MG63 (cell line): Measurements from ENCODE around the gene PHLDB2. TPM values are rescaled to one million over a fixed set of nuclear protein-coding genes. Genes with fewer than 3 reads are reported as not detected.

ENCODE experiments used
- DNase-seq: peaks from one replicate; pipeline ENCODE4 v3.0.0-alpha.2; 2020
- H3K27me3 ChIP-seq: fragments of 250-450 bp; sonication (Bioruptor Pico); 2 replicates; pipeline ENCODE4 v1.5.1; 2020; ENCODE audit warnings: mild to moderate bottlenecking, moderate library complexity
- H3K36me3 ChIP-seq: fragments of 250-450 bp; sonication (Bioruptor Pico); 2 replicates; pipeline ENCODE4 v1.5.1; 2020; ENCODE audit warnings: mild to moderate bottlenecking, moderate library complexity
- H3K4me3 ChIP-seq: fragments of 250-450 bp; sonication (Bioruptor Pico); 2 replicates; pipeline ENCODE4 v1.5.1; 2020; ENCODE audit warnings: mild to moderate bottlenecking, moderate library complexity
- H3K9me3 ChIP-seq: fragments of 250-450 bp; sonication (Bioruptor Pico); 2 replicates; pipeline ENCODE4 v1.5.1; 2020; ENCODE audit warnings: mild to moderate bottlenecking, moderate library complexity
- total RNA-seq: library from RNA; depleted of rRNA; stranded (reverse); fragments of >200 nt; shearing (Covaris generic); gene quantifications from 2 replicates; pipeline ENCODE4 v1.2.3, GENCODE V29; 2014; ENCODE audit warnings: low replicate concordance

PHLDB2 gene
- total RNA-seq, 1 experiment from 2014 or later = 65.4 TPM

DNA sequence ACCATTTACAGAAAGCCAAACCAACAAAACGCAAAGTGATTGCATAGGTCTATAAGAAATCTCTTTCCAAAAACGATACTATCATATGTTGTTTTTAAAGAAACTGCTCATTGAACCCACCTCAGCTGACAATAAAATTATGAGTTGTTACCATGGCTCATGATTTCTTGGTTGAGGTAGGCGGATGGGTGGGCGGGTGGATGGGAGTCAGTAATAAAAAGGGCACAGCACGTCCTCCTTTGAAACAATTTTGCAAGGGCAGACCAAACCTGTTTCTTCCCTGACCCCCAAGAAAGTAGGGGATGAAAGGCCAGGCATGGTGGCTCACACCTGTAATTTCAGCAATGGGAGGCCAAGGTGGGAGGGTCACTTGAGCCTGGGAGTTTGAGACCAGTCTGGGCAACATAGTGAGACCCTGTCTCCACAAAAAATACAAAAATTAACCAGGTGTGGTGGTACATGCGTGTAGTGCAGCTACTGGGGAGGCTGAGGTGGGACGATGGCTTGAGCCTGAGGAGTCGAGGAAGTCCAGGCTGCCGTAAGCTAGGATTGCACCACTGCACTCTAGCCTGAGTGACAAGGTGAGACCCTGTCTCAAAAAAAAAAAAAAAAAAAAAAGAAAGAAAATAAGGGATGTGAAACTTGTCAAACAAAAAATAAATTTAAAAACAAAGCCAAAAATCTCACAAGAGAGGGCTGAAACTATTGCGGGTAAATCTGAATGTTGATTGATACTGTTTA lies 121.8 kb downstream of the PHLDB2 start:
- no peak for DNase-seq
- peaks cover 11% of the 10 kb centered on the region for H3K36me3 ChIP-seq
- H3K27me3 ChIP-seq = no peaks in the 10 kb centered on the region
- no peaks in the 10 kb centered on the region for H3K9me3 ChIP-seq
- H3K4me3 ChIP-seq = no peak overlapping the region

DNA sequence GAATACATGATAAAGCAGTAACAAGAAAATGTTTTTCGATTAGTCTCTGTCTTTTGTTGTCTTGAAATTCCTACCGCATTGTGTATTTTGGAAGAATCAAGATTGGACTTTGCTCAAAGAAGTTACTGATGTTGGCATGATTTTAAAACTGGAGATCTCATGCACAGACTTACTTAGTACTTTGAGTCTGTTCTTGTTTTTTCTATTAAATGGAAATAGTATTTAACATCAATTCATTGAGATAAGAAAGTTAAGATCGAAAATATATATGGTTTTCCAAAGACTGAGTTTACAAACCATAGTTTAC lies 122.3 kb downstream of the PHLDB2 start:
- Histone ChIP-seq H3K4me3 (no peak overlapping the region), H3K36me3 (peaks cover 11% of the 10 kb centered on the region)

DNA sequence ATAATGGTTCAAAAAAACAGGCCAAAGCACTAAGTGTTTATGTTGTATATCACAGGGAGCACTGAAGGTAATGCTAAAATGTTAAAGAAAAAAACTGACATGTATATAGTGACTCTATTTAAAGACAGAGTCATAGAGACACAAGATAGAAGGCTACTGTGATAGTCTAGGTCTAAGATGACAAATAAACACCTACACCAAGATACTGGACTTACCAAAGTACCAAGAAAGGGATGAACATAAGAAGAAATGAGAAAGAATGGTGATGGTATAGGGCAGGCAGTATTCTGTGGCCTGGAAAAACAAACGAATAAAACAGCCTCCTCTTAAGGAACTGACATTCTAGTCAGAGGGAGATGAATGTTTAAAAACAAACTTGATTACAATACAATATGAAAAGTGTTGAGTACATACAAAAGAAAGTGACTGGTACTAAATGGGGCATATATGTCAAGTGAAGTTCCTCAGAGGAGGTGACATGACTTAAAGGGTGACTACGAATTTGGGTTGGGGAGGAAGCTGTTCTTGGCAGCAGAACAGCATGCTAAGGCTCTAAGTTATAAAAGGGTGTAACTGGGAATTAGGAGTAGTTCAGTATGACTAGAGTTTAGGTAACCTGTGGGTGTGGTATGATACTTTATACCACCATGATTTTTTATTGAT lies 125.7 kb downstream of the PHLDB2 start:
- no peak for DNase-seq
- no peak overlapping the region for H3K4me3 ChIP-seq
- peaks cover 38% of the 10 kb centered on the region for H3K36me3 ChIP-seq
- no peaks in the 10 kb centered on the region for H3K9me3 ChIP-seq
- H3K27me3 ChIP-seq = no peaks in the 10 kb centered on the region

More for the DNA sequence above, 122.3 kb downstream of the PHLDB2 start:
- no peak for DNase-seq
- no peaks in the 10 kb centered on the region for H3K9me3 ChIP-seq
- H3K27me3 ChIP-seq = no peaks in the 10 kb centered on the region

DNA sequence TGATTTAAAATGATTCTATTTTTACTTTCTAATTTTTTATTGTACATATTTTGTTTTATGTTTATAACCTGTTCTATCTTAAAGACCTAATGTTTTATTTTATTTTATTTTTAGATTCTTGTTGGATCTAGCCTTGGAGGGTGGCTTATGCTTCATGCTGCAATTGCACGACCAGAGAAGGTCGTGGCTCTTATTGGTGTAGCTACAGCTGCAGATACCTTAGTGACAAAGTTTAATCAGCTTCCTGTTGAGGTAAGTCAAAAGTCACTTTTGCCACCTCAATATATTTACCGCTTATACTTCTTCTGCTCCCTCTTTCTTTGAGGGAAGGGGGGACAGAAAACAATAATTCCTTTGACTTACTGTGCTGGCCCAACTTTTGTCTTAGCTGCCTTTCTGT lies 127.7 kb downstream of the PHLDB2 start:
- no peaks in the 10 kb centered on the region for H3K9me3 ChIP-seq
- DNase-seq = no peak
- H3K4me3 ChIP-seq = no peak overlapping the region
- peaks cover 46% of the 10 kb centered on the region for H3K36me3 ChIP-seq
- H3K27me3 ChIP-seq = no peaks in the 10 kb centered on the region

DNA sequence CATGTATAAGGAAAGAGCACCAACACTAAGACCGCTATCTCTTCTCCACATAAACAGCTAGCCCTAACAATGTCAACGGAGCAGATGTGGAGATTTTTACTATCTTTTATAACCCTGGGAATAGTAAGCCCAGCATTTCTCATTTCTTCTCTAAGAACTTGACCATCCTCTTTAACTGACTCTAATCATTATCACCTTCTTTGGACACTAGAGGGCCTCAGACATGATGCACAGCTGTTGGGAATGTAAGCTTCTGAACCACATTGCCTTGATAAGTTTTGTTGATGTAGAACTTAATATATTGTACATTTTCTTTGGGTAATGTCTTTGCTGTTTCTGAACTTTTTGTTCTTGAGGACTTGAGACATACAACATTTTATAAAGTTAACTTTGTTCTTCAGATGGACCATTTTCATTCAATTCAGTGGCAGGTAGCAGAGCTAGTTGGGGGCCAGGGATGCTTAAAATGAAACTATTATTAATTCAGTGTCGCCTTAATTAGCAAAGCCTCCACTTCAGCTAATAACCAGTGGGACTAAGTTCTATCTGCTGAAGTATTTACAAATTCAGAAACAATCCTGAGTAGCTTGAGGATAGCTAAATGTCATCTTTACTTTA lies 130.1 kb downstream of the PHLDB2 start:
- Histone ChIP-seq H3K9me3 (no peaks in the 10 kb centered on the region), H3K27me3 (no peaks in the 10 kb centered on the region), H3K4me3 (no peak overlapping the region), H3K36me3 (peaks cover 40% of the 10 kb centered on the region)
- DNase-seq = no peak

DNA sequence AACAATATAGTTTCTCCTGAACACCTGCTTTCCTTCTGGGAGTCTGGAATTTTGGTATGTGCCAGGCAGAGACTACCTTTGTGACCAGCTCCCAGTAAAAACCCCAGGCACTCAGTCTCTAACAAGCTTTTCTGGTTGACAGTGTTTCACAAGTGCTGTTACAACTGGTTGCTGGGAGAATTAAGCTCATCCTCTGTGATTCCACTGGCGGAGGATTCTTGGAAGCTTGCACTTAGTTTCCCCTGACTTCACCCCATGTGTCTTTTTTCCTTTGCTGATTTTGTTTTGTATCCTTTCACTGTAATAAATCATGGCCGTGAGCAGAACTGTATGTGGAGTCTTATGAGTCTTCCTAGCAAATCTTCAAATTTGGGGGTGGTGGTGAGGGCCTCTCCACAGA lies 134.0 kb downstream of the PHLDB2 start:
- Histone ChIP-seq H3K27me3 (no peaks in the 10 kb centered on the region), H3K36me3 (peaks cover 20% of the 10 kb centered on the region), H3K4me3 (no peak overlapping the region), H3K9me3 (no peaks in the 10 kb centered on the region)
- no peak for DNase-seq

DNA sequence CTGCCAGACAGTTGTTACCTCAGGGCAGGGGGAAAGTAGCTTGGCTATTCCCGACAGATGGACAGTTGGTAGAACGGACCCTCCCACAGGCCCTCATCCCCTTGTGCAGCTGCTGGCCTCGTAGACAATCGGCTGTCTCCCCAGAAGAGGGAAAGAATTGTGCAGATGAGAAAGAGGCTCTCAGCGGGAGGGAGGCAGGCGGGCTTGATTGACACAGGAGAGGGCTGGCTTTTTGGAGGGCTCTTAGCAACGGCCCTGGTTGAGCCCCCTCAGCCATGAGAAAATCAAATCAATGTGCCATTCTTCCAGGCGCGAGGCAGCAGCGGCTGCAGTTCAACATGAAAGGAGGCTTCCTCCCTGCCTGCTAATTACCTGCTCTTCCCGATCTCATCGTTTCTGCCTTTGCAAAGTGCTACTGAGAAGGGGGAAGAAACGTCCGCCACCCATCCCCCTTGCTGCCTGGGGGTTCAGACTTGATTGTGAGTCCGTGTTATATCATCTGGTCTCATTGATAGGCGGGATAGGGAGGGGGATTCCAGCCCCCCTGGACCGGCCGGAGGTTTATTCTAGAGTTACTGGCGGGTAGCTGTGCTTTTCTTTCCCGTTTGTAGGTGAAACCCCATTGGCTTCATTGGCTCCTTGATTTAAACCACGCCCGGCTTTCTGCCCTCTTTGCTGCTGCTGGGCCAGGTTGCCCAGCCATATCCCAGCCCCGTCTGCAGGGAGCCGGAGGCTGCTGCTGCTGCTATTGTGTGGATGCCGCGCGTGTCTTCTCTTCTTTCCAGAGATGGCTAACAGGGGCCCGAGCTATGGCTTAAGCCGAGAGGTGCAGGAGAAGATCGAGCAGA lies 139.8 kb downstream of the PHLDB2 start, which contains the start of gene TAGLN3:
Gene TAGLN3 (plus strand): TSS at position 287 of the 848 bp plus-strand sequence. CDS start 501 bp downstream, at position 788.
- Histone ChIP-seq H3K27me3 (no peaks in the 10 kb centered on the region), H3K36me3 (no peaks in the 10 kb centered on the region), H3K4me3 (no peak within 1 kb of the TSS), H3K9me3 (no peaks in the 10 kb centered on the region)
- no peak for DNase-seq

DNA sequence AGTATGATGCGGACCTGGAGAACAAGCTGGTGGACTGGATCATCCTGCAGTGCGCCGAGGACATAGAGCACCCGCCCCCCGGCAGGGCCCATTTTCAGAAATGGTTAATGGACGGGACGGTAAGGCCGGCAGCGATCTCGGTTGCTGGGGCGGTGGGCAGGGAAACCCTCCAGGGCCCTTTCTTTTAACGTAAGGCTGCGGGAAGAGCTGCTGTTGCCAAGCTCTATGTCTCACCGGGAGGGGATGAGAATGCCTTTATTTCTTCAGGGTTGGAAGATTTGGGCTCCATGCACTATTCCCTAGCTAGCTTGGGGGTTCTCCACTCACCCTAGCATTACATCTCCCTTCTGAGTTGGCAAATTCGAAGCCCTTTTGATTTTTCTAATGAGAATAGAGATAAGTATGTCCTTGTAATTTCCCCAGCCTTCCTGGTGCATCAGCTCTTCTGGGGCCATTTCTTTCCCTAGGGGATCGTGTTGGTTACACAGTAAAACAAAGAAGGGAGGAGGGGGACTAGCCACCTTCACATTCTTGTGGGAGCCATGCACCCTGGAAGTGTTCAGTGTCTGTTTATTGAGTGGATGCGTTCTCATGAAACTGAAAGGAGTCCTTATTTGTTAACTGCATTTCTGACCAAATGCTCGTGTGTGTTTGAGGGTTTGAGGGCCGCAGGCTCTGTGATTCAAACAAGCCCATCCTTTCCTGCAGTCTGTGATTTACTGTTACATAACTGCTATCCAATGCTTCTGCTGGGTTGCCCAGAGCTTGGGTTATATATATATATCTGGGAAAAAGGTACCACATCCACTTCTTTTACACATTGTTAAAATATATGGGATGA lies 140.6 kb downstream of the PHLDB2 start:
- no peak for DNase-seq
- H3K9me3 ChIP-seq = no peaks in the 10 kb centered on the region
- no peaks in the 10 kb centered on the region for H3K36me3 ChIP-seq
- no peak overlapping the region for H3K4me3 ChIP-seq
- H3K27me3 ChIP-seq = no peaks in the 10 kb centered on the region

DNA sequence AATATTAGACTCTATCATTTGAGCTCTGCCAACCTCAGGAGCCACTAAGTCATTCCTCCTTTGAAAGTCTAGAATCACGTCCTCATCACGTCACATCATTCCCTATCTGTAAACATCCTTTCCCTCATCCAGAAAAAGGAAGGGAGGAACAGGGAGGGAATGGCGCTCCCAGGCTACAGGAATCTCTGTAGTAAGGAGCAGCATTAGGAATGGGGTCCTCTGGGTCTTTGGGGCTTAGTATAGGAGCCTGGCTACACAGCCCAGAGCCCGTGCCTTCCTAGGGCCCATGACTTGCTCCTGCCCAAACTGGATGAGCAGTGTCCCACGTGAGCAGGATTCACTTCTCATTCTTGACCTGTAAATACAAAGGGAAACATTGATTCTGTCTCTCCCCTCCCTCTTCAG lies 141.3 kb downstream of the PHLDB2 start:
- no peak overlapping the region for H3K4me3 ChIP-seq
- H3K36me3 ChIP-seq = no peaks in the 10 kb centered on the region
- no peaks in the 10 kb centered on the region for H3K9me3 ChIP-seq
- DNase-seq = no peak
- H3K27me3 ChIP-seq = no peaks in the 10 kb centered on the region

DNA sequence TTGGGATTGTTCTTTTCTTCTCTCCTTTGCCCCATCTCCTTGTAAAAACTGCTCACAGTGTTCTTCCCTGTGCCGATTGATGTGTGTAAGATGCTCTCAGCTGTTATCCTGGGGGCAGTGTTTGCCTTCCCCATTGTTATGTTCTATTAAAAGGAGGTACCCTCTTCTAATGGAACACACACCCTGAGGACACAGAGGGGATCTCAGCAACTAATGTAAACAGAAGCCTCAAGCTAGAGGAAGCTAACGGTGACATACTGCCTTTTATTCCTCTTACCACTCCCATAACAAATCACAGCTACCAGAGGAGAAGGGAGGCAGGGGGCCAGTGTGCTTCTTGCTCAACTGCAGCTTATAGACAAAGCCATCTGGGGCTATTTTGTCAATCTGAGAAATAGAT lies 141.9 kb downstream of the PHLDB2 start:
- no peak for DNase-seq
- no peaks in the 10 kb centered on the region for H3K27me3 ChIP-seq
- no peaks in the 10 kb centered on the region for H3K9me3 ChIP-seq
- no peaks in the 10 kb centered on the region for H3K36me3 ChIP-seq
- H3K4me3 ChIP-seq = no peak overlapping the region

DNA sequence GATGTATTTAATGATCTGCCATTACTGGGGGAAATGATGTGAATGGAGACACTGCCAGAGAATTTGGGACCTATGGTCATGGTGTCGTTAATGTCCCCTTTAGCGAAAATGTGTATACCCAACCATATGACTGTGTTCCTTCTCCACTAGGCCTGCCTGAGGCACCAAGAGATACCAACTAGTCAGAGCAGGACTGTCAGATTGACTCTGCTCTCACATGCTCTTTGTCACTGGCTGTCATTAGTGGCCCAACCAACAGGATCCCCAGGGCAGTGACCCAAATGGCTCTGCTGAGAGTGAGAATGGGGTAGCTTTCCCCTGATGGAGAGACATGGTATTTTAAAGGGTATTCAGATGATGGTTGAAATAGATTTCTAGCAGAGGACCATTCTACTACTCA lies 142.5 kb downstream of the PHLDB2 start:
- Histone ChIP-seq H3K27me3 (no peaks in the 10 kb centered on the region), H3K4me3 (no peak overlapping the region), H3K36me3 (no peaks in the 10 kb centered on the region), H3K9me3 (no peaks in the 10 kb centered on the region)
- DNase-seq = no peak

DNA sequence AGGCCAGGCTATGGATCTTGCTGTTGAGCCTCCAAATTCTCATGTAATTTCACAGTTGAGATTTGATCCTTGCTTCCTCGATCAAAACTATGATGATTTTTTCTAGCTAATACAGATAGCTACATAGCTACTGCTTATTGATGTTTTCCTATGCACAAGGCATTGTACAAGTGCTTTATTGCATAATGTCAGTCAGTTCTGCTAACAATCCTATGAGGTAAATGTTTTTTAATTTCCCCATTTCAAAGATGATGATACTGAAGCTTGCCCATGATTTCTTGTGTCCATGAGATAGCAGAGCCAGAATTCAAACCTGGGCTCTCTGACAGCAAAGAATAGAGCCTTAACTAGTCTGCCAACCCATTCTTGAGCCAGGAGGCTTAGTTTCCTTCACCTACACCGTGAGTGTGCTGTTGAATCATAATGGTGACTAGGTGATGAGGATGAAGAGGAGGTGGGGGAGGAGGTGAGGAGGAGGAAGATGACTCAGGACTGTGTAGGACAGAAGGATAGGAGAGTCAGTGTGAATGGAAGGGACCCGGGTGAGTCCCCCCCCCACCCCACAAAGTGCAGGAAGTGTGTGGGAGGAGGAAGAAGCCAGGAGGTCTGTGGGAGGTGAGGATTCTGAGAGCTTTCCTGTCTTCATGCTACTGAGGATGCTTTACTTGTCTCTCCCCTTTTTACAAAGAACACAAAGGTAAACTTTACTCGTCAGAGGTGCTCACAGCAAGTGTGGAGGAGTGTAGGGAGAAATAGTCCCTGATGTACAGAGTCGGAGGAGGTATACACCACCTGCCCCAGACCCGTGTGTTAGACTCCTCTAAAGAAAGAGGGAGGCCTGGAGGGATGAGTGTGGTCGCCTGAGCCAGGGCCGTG lies 143.3 kb downstream of the PHLDB2 start:
- Histone ChIP-seq H3K36me3 (no peaks in the 10 kb centered on the region), H3K9me3 (no peaks in the 10 kb centered on the region), H3K4me3 (no peak overlapping the region), H3K27me3 (no peaks in the 10 kb centered on the region)
- DNase-seq = peak; percentile 70

DNA sequence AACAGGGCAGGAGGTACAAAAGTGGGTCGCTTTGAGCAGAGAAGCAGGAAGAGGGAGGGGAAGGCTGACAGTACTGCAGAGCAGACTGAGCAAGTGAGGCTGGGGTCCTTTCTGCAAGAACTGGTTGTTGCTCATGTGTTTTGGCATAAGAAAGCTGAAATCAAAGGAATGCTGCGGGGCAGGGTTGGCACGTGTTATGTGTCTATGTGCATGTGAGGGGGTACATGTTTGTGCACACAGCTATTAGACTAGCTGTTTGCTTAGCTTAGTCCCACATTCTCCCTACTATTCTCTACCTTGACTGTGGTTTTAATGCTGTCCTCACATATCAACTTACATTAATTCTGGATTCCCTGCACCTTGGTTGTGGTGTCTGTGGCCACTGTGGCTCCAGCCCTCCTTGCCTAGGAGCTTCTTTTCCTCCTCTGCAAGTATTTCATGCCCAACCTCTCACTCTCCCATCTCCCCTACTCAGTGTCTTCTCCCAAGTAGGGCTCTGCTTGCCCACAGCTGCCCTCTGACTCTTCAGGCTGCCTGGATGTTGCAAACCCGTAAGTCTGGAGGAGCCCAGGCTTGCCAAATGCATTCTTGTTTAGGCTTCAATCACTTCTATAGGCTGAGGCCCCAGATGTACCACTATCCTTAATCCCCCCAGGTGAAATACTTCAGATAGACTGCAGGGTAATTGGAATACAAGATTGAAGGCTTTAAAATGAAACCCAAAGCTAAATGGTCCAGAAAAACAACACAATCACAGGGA lies 144.4 kb downstream of the PHLDB2 start:
- DNase-seq = no peak
- no peak overlapping the region for H3K4me3 ChIP-seq
- H3K9me3 ChIP-seq = no peaks in the 10 kb centered on the region
- no peaks in the 10 kb centered on the region for H3K36me3 ChIP-seq
- no peaks in the 10 kb centered on the region for H3K27me3 ChIP-seq

DNA sequence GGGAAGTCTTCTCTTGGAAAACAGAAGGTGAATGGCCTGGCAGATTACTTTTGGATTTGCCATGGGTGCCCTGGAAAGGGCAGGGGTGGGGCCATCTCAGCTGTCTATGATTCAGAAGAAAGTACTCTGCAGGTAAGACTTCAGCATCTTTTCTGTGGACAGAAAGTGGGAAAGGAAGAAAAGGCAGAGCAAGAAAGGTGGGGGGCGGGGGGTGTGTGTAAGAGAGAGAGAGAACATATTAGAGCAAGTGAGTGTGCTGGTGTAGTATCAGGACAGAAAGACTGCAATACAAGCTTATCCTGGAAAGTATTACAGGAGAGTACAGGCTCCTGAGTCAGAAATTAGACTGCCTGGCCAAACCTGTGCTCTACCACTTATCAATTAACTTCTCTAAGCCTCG lies 145.1 kb downstream of the PHLDB2 start:
- no peak overlapping the region for H3K4me3 ChIP-seq
- no peaks in the 10 kb centered on the region for H3K36me3 ChIP-seq
- no peaks in the 10 kb centered on the region for H3K9me3 ChIP-seq
- DNase-seq = no peak
- H3K27me3 ChIP-seq = no peaks in the 10 kb centered on the region

DNA sequence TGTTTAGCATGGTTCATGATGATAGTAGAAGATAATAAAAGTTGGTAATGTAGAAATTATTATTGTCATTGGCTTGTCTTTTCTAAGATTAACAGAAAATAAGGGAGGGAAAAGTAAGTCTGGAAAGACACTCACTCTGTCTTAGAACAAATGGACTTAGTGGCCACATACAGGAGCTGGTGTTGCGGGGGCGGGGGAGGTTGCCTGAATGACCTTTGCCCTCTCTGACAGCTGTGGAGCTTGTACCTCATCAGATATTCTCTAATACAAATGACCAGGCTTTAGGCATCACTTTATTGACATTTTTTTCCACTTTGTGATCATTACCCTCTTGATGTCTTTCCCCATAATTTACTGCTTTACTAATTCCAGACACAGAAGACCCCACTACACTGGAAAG lies 145.6 kb downstream of the PHLDB2 start:
- no peak overlapping the region for H3K4me3 ChIP-seq
- no peaks in the 10 kb centered on the region for H3K9me3 ChIP-seq
- H3K27me3 ChIP-seq = no peaks in the 10 kb centered on the region
- no peaks in the 10 kb centered on the region for H3K36me3 ChIP-seq
- no peak for DNase-seq
